Loucy (cell line): ENCODE measurements around the gene KYAT1.

Experiments used
- H2AFZ ChIP-seq: fragments of 200-600 bp; sonication (generic); 2 replicates; pipeline ENCODE4 v1.6.0; 2016; ENCODE audit warnings: antibody characterized with exemption, mild to moderate bottlenecking, low read length, moderate library complexity
- H3F3A ChIP-seq: fragments of 200-600 bp; 2 replicates; pipeline ENCODE4 v1.6.0; 2016; ENCODE audit warnings: antibody characterized with exemption, low read depth, mild to moderate bottlenecking
- H3K27me3 ChIP-seq: fragments of 200-600 bp; sonication (generic); 2 replicates; pipeline ENCODE4 v1.6.1; 2014; ENCODE audit warnings: low read length, mild to moderate bottlenecking; ENCODE audit not compliant: insufficient read depth, poor library complexity, severe bottlenecking
- H3K36me3 ChIP-seq: fragments of 200-600 bp; sonication (generic); 2 replicates; pipeline ENCODE4 v1.6.1; 2016; ENCODE audit warnings: low read length; ENCODE audit not compliant: insufficient read depth
- H3K4me1 ChIP-seq: fragments of 200-600 bp; sonication (generic); 2 replicates; pipeline ENCODE4 v1.5.1; 2014; ENCODE audit warnings: low read length, mild to moderate bottlenecking; ENCODE audit not compliant: insufficient read depth, poor library complexity, severe bottlenecking
- H3K4me2 ChIP-seq: fragments of 200-600 bp; sonication (generic); 2 replicates; pipeline ENCODE4 v1.6.0; 2014; ENCODE audit warnings: antibody characterized with exemption, low read length, low read depth, mild to moderate bottlenecking; ENCODE audit not compliant: poor library complexity, severe bottlenecking
- H3K4me3 ChIP-seq: fragments of 200-600 bp; sonication (generic); 2 replicates; pipeline ENCODE4 v1.5.1; 2014; ENCODE audit warnings: low read length, mild to moderate bottlenecking, mixed read lengths; ENCODE audit not compliant: poor library complexity, severe bottlenecking
- H3K79me2 ChIP-seq: fragments of 200-600 bp; sonication (generic); 2 replicates; pipeline ENCODE4 v1.6.1; 2014; ENCODE audit warnings: low read length; ENCODE audit not compliant: insufficient read depth
- H3K9ac ChIP-seq: fragments of 200-600 bp; sonication (generic); 2 replicates; pipeline ENCODE4 v1.6.0; 2014; ENCODE audit warnings: mild to moderate bottlenecking, low read depth, low read length, moderate library complexity; ENCODE audit not compliant: poor library complexity, severe bottlenecking
- H3K9me2 ChIP-seq: fragments of 200-600 bp; sonication (generic); replicated peaks from 2 replicates; pipeline ENCODE4 v1.6.1; 2016; ENCODE audit warnings: low read depth, low read length, mixed read lengths
- H3K9me3 ChIP-seq: fragments of 200-600 bp; sonication (generic); 2 replicates; pipeline ENCODE4 v1.6.1; 2014; ENCODE audit warnings: mild to moderate bottlenecking, antibody characterized with exemption, low read length, low read depth; ENCODE audit not compliant: insufficient read depth
- H4K20me1 ChIP-seq: fragments of 200-600 bp; sonication (generic); 2 replicates; pipeline ENCODE4 v1.6.0; 2014; ENCODE audit warnings: antibody characterized with exemption, low read length, mild to moderate bottlenecking; ENCODE audit not compliant: insufficient read depth, poor library complexity, severe bottlenecking
- EZH2phosphoT487 ChIP-seq: fragments of 200-600 bp; IDR thresholded peaks from 2 replicates; pipeline ENCODE4 v1.6.1; 2018; ENCODE audit warnings: antibody characterized with exemption, mild to moderate bottlenecking, moderate library complexity, borderline replicate concordance
- TF ChIP-seq, protein P1 (sequence below): fragments of 200-600 bp; sonication (generic); conservative IDR thresholded peaks from 2 replicates; pipeline ENCODE4 v1.5.1; 2014; ENCODE audit warnings: mild to moderate bottlenecking, antibody characterized with exemption, low read length

Gene KYAT1

DNA sequence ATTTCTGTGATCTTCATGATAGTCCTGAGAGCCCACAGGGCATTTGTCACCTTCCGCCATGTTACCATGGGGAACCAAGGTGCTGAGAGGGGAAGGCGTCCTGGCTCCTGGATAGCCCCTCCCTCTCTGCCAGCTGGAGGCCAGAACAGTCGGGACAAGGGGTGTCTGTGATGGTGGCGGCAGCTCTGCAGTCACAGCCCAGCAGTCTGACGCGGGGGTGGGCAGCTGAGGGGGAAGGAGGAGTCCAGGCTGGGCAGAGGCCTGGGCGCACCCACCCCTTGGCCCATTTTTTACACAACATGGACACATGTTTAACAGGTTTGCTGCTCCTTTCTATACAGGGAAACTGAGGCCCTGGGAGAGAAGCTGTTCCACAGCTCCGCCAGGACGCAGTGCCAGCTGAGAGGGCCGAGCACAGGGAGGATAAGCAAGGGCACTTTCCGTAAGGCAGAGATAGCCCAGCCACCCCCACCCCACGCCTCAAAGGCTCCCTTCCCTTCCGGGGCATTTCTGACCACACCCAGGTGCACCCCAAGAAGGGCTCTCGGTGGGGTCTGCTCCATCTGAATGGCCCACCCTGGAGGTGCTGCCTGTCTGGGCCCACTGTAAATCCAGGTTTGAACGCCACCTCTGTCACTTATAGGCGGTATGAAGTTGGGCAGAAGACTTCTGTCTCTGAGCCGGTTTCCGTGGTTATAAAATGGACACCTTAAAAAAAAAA, 17.3 kb upstream of the KYAT1 start:
- Histone ChIP-seq H3K9me2 (no peaks in the 10 kb centered on the region), H3K4me3 (no peak overlapping the region), H3K4me2 (peak overlapping the region; percentile 46), H3K9ac (peak overlapping the region; percentile 59), H3K27me3 (no peaks in the 10 kb centered on the region), H3K9me3 (no peaks in the 10 kb centered on the region), H3K79me2 (peaks cover 9% of the 10 kb centered on the region; the same call in 1 of the 2 replicates), H3F3A (no peaks in the 10 kb centered on the region), H2AFZ (no peak overlapping the region), H3K36me3 (no peaks in the 10 kb centered on the region), H3K4me1 (peaks cover 32% of the 10 kb centered on the region), H4K20me1 (no peaks in the 10 kb centered on the region)
- TF ChIP-seq, protein P1, sequence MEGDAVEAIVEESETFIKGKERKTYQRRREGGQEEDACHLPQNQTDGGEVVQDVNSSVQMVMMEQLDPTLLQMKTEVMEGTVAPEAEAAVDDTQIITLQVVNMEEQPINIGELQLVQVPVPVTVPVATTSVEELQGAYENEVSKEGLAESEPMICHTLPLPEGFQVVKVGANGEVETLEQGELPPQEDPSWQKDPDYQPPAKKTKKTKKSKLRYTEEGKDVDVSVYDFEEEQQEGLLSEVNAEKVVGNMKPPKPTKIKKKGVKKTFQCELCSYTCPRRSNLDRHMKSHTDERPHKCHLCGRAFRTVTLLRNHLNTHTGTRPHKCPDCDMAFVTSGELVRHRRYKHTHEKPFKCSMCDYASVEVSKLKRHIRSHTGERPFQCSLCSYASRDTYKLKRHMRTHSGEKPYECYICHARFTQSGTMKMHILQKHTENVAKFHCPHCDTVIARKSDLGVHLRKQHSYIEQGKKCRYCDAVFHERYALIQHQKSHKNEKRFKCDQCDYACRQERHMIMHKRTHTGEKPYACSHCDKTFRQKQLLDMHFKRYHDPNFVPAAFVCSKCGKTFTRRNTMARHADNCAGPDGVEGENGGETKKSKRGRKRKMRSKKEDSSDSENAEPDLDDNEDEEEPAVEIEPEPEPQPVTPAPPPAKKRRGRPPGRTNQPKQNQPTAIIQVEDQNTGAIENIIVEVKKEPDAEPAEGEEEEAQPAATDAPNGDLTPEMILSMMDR: no peak
- TF ChIP-seq EZH2phosphoT487: no peak

DNA sequence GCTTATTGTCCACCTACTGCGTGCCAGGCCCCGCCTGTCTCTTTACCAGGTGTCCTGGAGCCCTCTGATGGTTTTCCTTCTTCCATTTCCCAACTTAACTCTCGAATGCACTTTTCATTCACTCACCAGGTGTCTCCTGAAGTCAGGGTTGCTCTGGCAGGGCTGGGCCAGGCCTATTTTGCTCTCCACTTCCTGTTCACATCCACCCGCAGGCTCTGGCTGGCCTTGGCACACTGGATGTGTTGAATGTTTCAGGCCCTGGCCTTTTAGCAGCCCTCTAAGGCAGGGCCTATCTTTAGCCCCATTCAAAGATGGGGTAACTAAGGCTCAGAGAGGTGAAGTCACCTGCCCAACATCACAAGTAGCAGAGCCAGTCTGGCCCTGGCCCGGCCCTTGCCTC, 16.6 kb upstream of the KYAT1 start:
- Histone ChIP-seq H3K4me1 (peaks cover 32% of the 10 kb centered on the region), H3K9me3 (no peaks in the 10 kb centered on the region), H3K4me3 (no peak overlapping the region), H3K9me2 (no peaks in the 10 kb centered on the region), H3F3A (no peaks in the 10 kb centered on the region), H3K9ac (no peak overlapping the region), H3K4me2 (no peak overlapping the region), H3K79me2 (peaks cover 9% of the 10 kb centered on the region; the same call in 1 of the 2 replicates), H2AFZ (no peak overlapping the region), H3K36me3 (no peaks in the 10 kb centered on the region), H3K27me3 (no peaks in the 10 kb centered on the region), H4K20me1 (no peaks in the 10 kb centered on the region)
- TF ChIP-seq, protein P1: no peak
- TF ChIP-seq EZH2phosphoT487: no peak

DNA sequence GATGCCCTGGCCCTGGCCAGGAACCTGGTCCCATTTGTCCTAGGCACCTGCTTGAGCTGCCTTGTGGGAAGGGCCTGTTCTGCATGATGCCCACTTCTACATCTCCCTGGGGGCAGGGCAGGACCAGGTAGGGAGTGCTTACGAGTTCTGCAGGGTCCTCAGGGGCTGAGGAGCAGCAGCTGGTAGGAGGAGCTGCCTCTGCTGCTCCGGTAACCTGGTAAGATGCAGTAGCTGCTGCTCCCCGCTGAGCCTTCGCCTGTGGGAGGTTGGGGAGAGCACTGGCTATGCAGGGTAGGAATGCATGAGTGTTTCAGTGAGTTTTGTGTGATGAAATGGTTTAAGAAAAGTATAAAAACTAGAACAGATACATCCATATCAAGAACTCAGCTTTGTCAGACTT, 13.8 kb upstream of the KYAT1 start:
- H3F3A ChIP-seq: no peaks in the 10 kb centered on the region
- H4K20me1 ChIP-seq: no peaks in the 10 kb centered on the region
- H2AFZ ChIP-seq: no peak overlapping the region
- no peaks in the 10 kb centered on the region; the same call in 1 of the 2 replicates for H3K36me3 ChIP-seq
- peaks cover 16% of the 10 kb centered on the region for H3K4me1 ChIP-seq
- no peak overlapping the region for H3K4me2 ChIP-seq
- no peaks in the 10 kb centered on the region for H3K9me3 ChIP-seq
- TF ChIP-seq, protein P1: no peak
- no peak for TF ChIP-seq EZH2phosphoT487
- H3K27me3 ChIP-seq: no peaks in the 10 kb centered on the region
- no peak overlapping the region for H3K4me3 ChIP-seq
- H3K79me2 ChIP-seq: no peaks in the 10 kb centered on the region
- H3K9ac ChIP-seq: no peak overlapping the region
- no peaks in the 10 kb centered on the region for H3K9me2 ChIP-seq
